Fibroblast of skin of left biceps (primary cell): ENCODE data around the gene KLF1.
"Not testable (repeated sequence)": the region's sequence is repeated elsewhere in the genome, so short reads cannot be mapped to it uniquely, and the experiment has no call there.

Experiments
- DNase-seq, 2 experiments: peaks; one replicate each; pipeline ENCODE4 v3.0.0-alpha.2; 2013; ENCODE audit warnings: low read depth in 2 of 2

The KLF1 gene

DNA sequence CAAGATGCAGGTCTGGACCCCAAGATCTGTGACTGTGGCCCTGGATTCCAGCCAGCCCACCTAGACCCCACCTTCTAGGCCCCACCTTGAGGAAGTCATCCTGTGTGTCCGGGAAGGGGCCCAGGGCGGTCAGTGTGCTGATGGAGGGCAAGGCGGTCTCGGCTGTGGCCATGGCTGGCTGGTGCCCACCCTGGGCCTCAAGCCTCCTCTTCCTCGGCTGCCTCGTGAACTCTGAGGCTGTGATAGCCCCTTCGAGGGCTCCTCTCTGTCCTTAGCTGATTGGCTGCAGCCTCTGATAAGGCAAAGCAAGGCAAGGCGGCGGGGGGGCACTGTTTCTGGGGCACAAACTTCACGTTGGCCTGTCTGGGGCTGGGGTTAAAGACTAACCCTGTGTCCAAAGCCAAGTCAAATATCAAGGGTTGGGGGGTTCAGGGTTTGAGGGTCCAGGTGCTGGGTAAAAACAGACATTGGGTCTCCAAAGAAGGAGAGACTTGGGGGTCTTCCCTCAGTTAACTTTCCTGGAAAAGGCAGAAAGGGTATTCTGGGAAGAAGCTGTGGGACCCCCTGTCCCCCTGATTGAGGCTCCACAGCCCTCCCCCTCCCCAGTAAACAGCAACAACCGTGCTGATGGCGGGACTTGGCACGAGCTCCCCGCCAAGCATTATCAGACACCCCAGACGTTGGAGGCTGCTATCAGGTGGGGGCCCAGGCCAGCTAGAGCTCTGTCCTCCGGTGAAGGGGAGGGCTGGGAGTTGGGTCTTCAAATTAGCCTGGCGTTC is at the start of gene KLF1:
TSS of gene KLF1 (minus strand) at position 233 of the 779 bp plus-strand sequence. CDS start at position 172, 61 bp downstream.
- no peak for DNase-seq

- DNase-seq = no peak
Observed at GRCh38 chr19:12936582-12936981, 49.6 kb upstream of the KLF1 start.

DNA sequence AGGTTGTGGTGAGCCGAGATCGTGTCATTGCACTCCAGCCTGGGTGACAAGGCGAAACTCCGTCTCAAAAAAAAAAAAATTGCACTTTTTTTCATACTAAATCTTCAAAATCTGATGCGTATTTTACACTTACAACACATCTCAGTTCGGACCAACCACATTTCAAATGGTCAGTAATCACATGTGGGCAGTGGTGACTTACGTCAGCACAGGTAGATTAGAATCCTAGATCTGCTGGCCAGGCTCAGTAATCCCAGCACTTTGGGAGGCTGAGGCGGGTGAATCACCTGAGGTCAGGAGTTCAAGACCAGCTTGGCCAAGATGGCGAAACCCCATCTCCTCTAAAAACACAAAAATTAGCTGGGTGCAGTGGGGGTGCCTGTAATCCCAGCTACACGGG is 48.1 kb upstream of the KLF1 start:
- no peak for DNase-seq

GRCh38 chr19:12933287-12934072 is 46.5 kb upstream of the KLF1 start, which contains the start of gene FARSA:
FARSA (minus strand) TSS chr19:12933711; CDS start chr19:12933696, 15 bp downstream.
- peak; percentile 54 to 59 for DNase-seq

DNA sequence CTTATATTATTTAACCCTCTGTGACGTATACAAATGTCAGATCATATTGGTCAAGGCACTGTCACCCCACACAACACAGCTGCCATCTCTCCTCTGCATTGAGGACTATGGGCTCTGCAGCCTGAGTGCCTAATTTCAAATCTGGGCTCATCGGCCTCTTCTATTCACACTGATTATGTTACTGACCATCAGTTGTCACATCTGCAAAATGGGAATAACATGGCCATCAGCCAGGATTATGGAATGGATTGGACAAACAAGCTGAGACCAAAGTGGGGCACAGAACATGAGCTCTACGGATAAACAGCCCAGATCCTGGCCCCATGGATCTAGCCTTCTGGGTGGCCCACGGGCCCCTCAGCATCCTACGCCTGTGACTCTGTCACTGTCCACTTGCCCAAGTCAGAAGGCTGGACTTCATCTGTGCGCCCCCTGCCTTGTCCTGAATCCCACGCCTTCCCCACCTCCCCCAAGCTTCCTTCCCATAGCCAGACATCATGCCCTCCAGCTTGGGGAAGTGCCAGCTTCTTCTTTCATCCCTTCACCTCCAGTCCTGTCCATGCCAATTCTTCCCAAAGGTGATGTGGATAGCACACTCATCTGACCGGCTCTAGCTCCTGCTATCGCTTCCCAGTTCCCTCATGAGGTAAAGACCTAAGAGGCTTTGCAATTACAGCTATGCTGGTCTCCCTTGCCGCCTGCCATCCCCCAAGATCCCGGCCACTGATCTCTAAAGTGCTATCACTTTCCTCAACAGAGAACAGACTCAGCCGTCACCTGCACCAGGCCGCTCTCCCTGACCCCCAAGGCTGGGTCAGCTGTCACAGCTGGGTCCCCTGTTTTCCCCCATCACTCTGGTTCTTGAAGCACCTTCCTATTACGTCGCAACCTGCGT is 45.6 kb upstream of the KLF1 start:
- DNase-seq = no peak

GRCh38 chr19:12930002-12930645 is 43.1 kb upstream of the KLF1 start:
- DNase-seq = no peak

GRCh38 chr19:12924621-12925310 is 37.8 kb upstream of the KLF1 start:
- DNase-seq = no peak

GRCh38 chr19:12922959-12923358 is 36.0 kb upstream of the KLF1 start:
- DNase-seq = no peak

- DNase-seq = no peak
Observed at GRCh38 chr19:12921047-12921446, 34.0 kb upstream of the KLF1 start.

- DNase-seq = no peak
Observed at GRCh38 chr19:12918253-12918652, 31.3 kb upstream of the KLF1 start.

GRCh38 chr19:12915860-12916259 is 28.9 kb upstream of the KLF1 start:
- DNase-seq = not testable (repeated sequence)

DNA sequence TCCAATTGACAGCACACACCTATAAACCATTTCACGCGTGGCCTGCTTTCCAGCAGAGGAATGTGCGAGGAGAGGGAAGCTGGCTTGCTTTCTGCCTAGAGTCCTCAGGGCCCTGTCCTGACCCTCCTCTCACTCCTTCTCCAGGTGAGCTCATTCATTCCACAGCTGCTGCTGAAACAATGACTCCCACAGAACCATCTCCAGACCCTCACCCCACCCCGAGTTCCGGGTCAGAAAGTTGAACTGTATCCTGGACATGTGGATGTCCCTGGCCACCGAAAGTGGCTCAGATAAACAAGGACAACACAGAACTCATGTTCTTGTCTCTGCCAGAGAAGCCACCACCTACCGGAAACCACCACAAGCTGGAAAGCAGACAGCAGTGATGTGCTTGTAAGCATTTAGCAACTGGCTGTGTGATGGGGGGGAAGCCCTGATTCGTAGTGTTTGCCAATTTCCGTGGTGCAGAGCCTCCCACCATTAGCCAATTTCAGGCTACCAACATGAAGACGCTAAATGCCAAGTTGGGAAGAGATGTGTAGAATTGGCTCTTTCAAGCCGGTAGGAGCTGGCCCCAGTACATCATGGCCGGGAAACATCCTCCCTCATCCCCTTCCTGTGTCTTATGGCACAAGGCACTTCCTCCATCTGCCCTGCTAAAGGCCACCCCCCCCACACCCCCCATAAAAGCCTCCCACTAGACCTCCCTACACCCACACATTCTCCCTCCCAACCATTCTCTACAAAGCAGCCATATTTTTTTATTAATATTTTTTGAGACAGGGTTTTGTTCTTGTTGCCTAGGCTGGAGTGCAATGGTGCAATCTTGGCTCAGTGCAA is 27.1 kb upstream of the KLF1 start:
- DNase-seq = no peak

- peak; percentile 33 for DNase-seq
Observed at GRCh38 chr19:12913011-12913561, 26.1 kb upstream of the KLF1 start.

DNA sequence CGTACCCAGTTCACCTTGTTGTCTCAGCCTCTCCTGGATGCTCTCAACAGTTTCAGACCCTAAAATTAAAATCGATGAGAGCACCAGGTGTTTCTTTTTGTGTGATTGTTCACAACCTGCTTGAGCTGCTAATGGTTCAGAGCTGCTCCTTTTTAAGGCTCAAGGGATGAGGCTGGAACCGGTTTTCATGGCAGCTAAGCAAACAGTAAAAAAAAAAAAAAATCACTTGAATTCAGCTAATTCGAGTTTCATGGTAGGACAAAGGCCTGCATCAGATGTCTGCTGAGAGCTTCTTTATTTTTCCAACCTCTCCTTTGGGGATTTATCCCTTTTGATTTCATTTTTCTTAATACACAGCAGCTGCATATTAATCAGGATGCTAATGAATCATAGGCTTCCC is 25.6 kb upstream of the KLF1 start:
- DNase-seq = no peak

GRCh38 chr19:12907166-12907565 is 20.2 kb upstream of the KLF1 start:
- DNase-seq = no peak

DNA sequence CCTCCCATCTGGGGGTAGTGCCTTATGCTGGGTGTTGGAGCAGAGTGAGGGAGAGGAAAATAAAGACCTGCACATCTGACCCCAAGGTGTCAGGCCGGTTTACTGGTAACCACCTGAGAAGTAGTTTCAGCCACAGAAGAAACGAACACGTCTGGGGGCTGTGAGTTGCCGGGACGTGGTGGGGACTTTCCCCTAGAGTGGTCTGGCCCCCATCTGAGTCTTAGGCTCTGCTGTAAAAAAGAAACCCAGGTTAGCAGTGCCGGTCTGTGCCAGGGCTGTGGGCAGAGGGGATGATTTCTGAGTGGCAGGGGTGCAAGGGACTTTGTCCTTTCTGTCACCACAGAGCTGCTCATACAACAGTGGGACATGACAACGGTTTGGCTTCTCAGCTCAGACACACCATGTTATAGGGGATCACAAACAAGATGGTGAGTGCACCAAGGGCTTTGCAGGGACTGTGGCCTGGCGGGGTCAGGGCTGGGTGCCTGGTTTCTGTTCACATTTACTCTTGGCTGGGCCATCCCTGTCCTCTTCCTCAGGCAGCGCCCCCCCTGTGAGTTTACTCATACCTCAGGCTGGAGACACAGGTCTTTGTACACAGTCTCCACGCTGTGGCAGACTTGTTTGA is 13.0 kb upstream of the KLF1 start:
- DNase-seq = no peak

- DNase-seq = no peak
Observed at GRCh38 chr19:12896460-12896859, 9.5 kb upstream of the KLF1 start.

DNA sequence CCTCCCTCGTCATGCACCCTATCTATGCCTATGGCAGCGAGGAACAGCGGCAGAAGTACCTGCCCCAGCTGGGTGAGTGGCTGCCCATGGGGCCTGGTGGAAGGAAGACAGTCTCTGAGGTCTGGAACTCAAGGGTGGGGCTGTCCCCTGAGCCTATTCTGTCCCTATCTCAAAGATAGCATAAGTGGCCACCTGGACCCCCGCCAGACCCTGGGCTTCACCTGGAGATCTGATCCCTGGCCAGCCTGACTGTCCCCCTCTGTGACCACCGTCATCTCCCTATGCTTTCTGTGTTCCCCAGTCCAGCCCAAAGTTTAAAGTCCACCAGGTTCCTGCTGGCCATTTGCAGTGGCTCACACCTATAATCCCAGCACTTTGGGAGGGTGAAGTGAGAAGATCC is 6.6 kb upstream of the KLF1 start:
- DNase-seq = no peak

DNA sequence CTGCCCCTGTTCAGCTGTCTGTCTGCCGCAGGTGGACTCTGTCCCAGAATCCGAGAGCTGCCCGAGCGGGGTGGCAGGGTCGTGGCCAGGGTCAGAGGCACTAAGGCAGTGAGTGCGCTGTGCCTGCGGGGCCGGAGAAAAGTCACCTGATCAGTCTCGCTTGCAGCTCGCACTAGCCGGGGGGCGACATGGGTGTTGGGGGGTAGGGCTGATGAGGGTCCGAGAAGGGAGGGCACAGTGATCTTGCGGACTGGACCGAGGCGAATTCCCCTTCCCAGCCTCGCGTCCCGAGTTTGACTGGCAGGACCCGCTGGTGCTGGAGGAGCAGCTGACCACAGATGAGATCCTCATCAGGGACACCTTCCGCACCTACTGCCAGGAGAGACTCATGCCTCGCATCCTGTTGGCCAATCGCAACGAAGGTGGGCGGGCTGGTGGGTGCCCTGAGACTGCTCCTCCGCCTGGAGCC is 4.6 kb upstream of the KLF1 start:
- no peak for DNase-seq
